HL-60/S4 treated with phorbol 12-myristate 13-acetate at 8.2 ng/mL for 4 days and 3 days (cell line): ENCODE measurements around the gene ALKBH5.

Experiments used
- in situ Hi-C: fragments of 300-500 bp; cut with MboI; formaldehyde crosslinking; loops from 2 replicates; pipeline ENCODE4 v1.15.0; 2022; ENCODE audit warnings: low sequenced_read_pairs

The ALKBH5 gene

DNA sequence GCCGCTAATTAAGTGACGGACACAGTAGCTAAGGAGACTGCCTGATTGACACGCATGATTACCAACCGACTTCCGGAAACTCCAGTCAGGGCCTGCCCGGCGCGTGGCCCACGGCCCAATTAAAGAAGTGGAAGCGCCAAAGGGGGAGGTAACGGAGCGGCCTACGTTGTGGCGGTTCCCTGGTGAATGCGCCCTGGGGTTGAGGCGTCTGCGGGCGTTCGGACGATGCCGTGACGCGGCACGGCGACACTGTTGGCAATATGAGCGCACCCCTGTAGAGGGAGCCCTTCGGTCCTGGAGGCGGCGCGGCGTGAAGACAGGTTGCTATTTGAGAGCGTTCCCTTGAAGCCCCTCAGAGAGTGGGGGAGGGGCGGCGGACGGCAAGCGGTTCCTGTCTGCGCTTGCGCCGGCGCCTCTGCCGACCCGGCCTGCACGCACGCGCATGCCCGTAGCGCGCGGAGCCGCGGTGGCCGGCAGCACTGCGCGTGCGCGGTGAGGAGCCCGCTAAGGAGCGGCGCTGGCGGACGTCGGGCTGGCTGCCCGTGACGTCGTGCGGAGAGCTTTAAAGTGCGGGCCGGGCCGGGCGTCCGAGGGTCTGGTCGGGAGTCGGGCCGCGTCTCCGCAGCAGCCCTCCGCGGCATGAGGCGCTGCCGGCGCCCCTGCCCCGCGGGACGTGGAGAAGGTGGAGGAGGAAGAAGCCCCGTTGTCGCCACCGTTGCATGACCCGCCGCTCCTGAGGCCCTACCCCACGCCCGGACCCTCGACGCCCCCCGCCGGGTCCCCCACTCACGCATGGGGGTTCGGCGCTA lies at the start of gene ALKBH5:
Gene ALKBH5 (plus strand): TSS at position 495 of the 809 bp plus-strand sequence. CDS start 416 bp downstream, outside the sequence.
- in situ Hi-C loops: no loop called here

DNA sequence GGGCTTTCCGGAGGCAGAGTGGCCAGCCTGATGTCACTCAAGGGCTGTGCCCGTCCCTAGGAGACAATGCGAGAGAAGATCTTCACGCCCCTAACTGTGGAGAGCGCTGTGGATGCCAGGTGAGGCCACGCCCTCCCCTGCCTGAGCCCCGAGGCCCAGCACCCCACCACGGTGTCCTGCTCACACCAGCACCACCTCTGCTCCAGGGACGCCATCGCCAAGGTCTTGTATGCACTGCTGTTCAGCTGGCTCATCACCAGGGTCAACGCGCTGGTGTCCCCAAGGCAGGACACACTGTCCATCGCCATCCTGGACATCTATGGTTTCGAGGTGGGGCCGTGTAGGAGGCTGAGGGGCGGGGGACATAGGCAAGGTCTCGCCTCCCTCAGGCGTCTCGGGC lies 47.3 kb upstream of the ALKBH5 start:
- in situ Hi-C loops: no loop called here

DNA sequence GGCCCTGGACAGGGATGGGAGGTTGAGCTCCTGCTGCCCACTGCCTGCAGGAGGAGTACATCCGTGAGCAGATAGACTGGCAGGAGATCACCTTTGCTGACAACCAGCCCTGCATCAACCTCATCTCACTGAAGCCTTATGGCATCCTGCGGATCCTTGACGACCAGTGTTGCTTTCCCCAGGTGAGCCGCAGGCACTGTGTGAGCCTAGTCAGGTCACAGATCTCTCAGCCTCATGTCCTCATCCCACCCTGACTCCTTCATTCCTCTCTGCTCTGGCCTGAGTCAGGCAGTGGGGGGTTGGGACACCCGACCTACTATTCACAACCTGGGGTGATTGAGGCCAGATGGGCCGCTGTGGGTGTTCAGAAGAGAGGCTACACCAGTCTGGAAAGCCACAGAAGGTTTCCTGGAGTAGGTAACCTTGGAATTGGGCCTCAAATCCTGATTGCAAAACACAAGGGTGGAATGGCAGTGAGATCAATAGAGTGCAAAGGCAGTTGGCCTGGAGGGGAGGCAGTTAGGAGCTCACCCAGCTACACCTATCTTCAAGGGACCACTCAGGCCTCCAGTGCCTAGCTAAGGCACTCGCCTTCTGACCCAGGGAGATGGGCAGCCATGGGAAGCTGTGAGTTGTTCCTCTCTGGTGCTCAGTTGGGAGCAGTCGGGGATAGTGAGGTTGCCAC lies 45.4 kb upstream of the ALKBH5 start:
- in situ Hi-C loops: no loop called here

DNA sequence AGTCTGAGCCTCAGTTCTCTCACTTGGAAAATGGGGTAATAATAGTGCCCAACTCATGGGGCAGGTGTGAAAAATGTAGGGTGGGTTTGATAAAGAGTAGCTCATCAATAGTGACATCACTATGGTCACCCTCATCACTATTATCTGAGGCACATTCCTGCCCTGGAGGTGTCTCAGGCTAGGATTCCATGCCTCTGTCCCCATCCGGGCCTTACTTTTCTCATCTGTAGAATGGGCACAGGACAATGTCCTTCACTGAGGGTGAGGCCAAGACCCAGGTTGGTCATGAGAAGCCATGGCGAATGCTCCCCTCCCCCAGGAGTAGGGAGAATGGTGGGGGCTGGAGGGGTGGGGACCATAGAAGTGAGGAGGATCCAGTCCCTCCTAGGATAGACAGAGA lies 44.5 kb upstream of the ALKBH5 start:
- in situ Hi-C loops: no loop called here

DNA sequence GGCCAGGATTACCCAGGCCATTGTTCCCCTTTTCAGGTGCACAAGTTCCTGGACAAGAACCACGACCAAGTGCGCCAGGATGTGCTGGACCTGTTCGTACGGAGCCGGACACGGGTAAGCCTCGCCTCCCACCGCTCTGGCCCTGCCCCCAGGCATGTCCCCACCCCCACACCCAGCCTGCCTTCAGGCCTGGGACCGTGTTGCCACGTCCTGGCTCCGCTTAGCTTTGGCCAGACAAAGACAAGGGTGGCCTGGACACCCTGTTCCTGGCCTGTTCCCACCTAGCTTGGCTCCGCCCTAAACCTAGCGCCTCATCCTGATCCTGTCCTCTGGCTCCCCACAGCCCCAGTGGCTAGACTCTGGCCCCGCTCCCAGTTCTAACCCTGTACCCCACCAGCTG lies 44.1 kb upstream of the ALKBH5 start:
- in situ Hi-C loops: no loop called here

DNA sequence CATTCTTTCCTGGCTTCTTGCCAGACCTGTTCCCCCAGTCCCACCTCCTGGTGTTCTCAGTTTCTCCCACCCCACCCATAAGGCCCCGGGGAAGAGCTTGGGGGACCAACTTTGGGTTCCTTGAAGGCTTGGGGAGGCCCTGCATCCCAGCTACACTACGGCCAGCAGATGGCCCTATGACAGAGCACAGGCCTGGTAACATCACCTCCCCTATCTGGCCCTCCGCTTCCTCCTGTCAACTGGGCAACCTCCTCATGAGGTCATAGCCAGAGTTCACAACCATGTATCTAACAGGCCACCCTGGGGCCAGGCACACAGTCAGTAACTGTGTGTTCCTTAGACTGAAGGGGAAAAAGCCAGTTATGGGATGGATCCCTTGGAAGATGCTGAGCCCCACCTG lies 43.7 kb upstream of the ALKBH5 start:
- in situ Hi-C loops: no loop called here

DNA sequence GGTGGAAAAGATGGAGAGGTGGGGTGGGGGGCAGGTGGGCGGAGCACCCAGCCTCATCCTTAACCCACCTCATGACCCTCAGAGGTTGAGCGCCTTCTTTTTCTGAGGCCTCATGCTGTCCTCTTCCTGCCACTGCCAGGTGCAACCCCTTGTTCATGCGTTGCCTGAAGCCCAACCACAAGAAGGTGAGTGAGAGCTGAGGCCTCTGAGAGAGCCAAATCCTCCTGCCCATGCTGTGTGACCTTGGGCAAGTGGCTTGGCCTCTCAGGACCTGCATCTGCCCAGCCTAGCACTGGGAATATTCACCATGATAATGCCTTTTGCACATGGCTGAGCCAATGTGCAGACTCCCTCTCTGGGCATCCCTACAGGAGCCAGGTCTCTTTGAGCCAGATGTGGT lies 43.0 kb upstream of the ALKBH5 start:
- in situ Hi-C loops: no loop called here

DNA sequence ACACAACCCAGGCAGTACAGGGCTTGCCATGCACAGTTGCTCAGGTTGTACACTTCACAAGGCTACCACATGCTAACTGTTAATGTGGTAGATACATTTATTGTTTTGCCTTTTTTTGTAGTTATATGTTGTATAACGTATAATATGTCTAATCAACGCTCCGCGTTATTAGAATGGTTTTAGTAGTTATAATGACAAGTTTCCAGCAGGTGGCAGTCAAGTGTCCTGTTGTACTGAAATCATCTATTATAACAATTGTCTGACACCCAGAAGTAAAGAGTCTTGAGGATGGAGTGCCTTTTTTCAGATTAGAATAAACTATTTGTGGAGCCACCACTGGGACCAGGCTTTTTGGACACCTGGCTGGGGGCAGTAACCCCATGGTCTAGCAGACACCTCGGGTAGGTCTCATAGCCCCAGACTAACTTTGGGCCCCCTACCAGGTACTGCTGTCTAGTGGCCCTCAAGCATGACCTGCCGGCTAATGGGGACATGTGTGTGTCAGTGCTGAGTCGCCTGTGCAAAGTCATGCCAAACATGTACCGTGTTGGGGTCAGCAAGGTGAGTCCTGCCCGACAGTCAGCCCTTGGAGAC lies 42.3 kb upstream of the ALKBH5 start:
- in situ Hi-C loops: no loop called here

DNA sequence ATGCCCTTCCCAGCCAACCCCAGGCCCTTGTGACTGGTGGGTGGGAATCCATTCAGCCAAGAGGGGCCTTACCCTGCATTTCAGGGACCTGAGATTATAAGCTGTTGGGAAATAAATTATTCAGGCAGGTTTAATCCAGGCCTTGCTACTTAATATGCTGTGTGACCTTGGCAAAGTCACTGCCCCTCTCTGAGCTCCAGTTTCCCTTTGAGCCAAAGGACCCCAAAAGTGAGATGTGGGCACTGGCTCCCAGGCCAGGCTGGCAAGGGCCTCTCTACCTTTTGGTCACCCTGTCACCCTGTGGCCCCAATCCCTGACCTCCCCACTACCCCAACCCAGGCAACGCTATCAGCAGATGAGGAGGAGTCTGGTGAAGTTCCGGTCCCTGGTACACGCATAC lies 41.2 kb upstream of the ALKBH5 start:
- in situ Hi-C loops: no loop called here

DNA sequence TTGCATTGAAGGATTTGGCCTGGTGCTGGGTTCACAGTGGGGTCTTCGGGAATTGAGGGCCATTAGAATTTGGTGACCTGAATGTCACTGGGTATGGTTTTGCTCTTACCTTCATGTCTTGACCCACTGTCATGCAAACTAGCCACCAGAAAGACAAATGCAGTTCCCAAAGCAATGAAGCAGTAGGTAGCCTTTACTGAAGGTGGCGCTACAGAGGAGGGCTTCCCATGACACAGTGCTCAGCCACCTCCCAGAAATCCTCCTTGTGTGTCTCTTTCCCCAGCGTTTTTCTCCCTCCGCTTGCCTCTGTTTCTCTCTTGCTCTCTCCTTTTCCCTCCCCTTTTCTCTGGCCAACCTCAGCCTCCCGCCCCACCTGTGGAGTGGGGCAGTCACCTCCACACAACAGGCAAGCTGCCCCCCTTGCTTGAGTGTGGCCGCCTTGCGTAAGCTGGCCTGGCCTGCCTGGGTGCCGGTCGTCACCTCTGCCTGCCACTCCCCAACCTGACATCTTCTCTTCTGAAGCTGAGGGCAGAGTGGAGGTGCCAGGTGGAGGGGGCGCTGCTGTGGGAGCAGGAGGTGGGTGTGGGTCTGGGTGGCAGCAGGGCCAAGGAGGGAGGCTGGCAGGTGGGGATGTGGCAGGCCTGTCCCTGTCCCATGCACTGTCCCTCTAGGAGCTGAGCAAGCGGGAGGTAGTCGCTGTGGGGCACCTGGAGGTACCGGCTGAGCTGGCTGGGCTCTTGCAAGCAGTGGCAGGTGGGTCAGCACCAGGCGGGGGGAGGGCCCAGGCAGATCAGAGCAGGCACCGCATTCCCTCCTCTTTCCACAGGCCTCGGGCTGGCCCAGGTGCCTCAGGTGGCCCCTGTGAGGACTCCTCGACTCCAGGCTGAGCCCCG lies 40.3 kb upstream of the ALKBH5 start:
- in situ Hi-C loops: no loop called here

DNA sequence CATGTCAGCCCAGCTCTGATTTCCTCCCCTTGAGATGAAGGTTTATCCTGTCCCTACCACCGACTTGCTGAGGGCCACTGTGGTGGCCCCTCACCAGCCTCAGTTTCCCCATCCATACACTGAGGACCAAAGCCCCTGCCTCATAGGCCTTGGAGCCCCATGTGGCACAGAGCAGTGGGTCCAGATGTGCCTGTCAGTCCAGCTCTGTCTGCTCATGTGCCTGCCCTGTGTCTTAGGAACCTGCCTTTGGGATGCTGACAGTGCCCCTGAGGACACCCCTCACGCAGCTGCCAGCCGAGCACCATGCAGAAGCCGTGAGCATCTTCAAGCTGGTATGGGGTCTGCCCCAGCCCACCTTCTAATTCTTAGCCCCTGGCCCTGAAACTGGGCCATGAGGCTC lies 39.4 kb upstream of the ALKBH5 start:
- in situ Hi-C loops: no loop called here

DNA sequence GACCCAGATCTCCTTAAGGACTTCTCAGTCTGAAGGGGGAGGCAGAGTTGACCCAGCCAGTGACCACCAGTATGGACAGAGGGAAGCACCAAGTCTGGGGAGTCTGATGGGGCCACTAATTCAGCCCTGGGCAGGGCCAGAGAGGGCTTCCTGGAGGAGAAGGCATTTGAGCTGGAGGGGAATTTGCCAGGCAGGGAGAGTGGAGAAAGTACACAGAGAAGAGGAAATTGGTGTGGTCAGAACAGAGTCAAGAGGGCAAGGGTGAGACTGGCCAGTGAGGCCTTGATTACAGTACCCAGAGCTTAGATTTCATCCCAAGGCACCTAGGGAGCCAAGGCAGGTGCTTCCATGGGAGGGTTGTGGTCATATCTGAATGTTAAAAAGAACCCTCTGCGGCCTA lies 38.8 kb upstream of the ALKBH5 start:
- in situ Hi-C loops: no loop called here

DNA sequence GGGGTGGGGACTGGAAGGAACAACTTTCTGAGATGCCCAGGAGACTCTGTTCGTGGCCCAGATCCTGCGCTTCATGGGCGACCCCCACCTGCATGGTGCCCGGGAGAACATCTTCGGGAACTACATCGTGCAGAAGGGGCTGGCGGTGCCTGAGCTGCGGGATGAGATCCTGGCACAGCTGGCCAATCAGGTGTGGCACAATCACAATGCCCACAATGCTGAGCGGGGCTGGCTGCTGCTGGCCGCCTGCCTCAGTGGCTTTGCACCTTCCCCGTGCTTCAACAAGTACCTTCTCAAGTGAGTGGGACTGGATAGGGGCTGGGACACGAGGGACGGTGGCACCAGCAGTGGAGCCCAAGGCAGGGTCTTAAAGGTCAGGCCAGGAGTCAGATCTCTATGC lies 37.8 kb upstream of the ALKBH5 start:
- in situ Hi-C loops: no loop called here

DNA sequence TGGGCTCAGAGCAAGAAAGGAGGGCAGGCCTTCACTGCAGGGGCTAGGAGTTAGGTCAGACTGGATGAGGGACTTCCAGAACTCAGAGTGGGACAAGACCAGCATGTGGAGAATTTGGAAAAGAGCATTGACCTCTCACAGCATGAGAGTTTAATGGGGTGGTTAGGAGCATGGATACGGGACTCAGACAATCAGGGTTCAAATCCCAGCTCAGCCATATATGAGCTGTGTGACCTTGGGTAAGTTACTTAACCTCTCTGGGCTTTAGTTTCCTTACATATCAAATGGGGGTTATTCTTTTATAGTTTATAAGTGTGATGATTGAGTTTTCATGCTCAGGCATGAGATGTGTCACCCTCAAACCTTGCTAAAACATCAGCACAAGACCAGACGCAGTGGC lies 37.4 kb upstream of the ALKBH5 start:
- in situ Hi-C loops: no loop called here

DNA sequence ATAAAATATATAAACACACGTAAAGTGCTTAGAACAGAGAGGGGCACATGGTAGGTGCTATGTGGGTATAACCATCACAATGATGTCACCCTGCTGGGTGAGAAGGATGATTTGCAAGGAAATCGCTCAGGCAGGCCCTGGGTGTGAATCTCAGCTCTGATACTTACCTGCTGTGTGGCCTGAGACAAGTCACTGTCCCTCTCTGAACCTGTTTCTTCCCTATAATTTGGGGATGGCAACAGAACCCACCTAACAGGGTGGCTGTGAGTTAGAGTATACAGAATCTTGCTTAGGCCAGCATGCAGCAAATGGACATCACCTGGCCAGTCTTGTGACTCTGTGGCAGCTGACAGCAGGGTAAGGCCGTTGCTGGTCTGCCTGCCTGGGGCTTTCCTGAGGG lies 36.6 kb upstream of the ALKBH5 start:
- in situ Hi-C loops: no loop called here

DNA sequence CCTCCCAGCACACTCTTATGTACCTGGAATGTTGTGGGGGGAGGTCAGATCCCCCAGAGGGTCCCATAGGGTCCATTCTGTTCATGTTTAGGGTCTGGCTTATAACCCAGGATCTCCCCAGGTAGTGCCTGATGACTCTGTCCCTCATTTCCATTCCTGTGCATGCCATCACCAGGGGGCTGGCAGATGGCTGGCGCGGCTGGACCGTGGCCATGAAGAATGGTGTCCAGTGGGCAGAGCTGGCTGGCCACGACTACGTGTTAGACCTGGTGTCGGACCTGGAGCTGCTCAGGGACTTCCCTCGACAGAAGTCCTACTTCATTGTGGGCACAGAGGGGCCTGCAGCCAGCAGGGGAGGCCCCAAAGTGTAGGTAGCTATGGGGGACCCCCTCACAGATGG lies 35.0 kb upstream of the ALKBH5 start:
- in situ Hi-C loops: no loop called here

DNA sequence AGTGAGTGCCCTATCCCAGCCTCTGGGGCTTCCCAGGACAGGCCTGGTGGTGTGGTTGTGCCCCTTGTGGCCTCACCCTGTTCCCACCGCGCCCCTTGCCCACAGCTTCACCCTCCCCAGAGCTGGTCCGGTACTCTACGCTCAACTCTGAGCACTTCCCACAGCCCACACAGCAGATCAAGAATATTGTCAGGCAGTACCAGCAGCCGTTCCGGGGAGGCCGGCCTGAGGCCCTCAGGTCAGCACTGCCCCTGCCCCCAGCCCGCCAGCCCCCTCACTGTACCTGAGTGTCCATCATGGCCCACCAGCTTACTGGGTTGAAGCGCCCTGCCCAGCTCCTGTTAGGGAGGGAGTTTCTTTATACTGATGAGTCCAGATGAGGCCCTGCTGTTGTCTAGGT lies 32.3 kb upstream of the ALKBH5 start:
- in situ Hi-C loops: no loop called here

DNA sequence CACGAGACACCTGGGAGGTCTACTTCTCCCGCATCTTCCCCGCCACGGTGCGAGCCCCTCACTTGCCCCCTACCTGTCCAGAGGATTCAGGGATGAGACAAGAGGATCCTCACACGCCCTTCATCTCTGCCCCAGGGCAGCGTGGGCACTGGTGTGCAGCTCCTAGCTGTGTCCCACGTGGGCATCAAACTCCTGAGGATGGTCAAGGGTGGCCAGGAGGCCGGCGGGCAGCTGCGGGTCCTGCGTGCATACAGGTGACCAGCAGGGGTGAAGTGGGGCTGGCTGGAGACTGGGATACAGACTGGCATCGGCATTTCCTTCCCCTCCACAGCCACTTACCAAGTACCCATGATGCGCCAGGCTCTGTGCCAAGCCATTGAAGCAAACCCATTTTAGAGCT lies 28.4 kb upstream of the ALKBH5 start:
- in situ Hi-C loops: no loop called here

DNA sequence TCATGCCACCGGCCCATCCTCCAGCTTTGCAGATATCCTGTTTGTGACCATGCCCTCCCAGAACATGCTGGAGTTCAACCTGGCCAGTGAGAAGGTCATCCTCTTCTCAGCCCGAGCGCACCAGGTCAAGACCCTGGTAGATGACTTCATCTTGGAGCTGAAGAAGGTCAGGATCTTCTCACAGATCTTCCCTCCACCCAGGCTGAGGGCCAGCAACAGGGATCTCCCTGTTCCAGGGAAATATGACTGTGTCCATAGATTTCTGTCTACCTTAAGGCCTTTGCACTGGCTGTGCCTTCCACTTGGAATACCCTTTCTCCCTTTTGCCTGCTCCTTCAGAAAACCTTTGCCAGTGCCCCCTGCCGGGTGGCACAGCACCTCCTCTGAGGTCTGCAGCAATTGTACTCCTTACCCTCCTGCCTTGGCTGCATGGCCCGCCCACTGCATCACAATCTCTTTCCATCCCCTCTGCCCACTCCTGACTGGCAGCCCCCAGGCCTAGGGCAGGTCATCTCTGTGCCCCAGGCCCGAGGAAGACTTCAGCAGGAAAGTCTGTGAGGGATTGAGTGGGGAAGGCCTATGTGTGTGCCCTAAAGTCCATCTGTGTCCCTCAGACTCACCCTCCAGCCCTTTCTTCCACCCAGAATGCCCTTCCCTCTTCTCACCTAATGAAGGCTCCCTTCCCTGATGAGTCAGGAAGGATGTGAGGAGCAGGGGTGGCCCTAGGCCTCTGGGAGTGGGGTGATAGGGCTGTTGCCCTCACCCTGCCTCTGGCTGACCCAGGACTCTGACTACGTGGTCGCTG lies 27.3 kb upstream of the ALKBH5 start:
- in situ Hi-C loops: no loop called here

DNA sequence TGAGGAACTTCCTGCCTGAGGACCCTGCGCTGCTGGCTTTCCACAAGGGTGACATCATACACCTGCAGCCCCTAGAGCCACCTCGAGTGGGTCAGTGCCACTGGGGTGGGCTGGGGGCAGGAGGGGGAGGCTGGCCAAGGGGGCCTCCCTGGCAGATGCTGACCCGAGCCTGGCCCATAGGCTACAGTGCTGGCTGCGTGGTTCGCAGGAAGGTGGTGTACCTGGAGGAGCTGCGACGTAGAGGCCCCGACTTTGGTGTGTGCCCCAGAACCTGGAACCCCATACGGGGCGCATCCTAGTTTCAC lies 26.7 kb upstream of the ALKBH5 start:
- in situ Hi-C loops: no loop called here
